Smooth muscle cell (in vitro differentiated cells): ENCODE results near the gene CNTFR. TPM values are rescaled to one million over a fixed set of nuclear protein-coding genes. Genes with fewer than 3 reads are reported as not detected.

Experiments used
- DNase-seq: peaks from one replicate; lab custom pipeline; 2025; ENCODE audit not compliant: unreplicated experiment; lab: John Stamatoyannopoulos, UW
- H2AFZ ChIP-seq: fragments of 200-600 bp; sonication (generic); 2 replicates; pipeline ENCODE4 v1.6.0; 2016; ENCODE audit warnings: antibody characterized with exemption, low read depth, mild to moderate bottlenecking
- H3F3A ChIP-seq: fragments of 200-600 bp; sonication (generic); 2 replicates; pipeline ENCODE4 v1.6.0; 2017; ENCODE audit warnings: antibody characterized with exemption, low read depth
- H3K27ac ChIP-seq: fragments of 200-600 bp; sonication (generic); 2 replicates; pipeline ENCODE4 v1.5.1; 2016; ENCODE audit warnings: low read depth, mild to moderate bottlenecking
- H3K27me3 ChIP-seq: fragments of 200-600 bp; sonication (generic); 2 replicates; pipeline ENCODE4 v1.6.1; 2016; ENCODE audit warnings: low read depth, mild to moderate bottlenecking
- H3K36me3 ChIP-seq: fragments of 200-600 bp; sonication (generic); 2 replicates; pipeline ENCODE4 v1.5.1; 2016; ENCODE audit warnings: low read depth
- H3K4me1 ChIP-seq: fragments of 200-600 bp; sonication (generic); 2 replicates; pipeline ENCODE4 v1.5.1; 2016; ENCODE audit warnings: low read depth
- H3K4me2 ChIP-seq: fragments of 200-600 bp; sonication (generic); 2 replicates; pipeline ENCODE4 v1.6.0; 2016; ENCODE audit warnings: mild to moderate bottlenecking
- H3K4me3 ChIP-seq: fragments of 200-600 bp; sonication (generic); 2 replicates; pipeline ENCODE4 v1.5.1; 2016; ENCODE audit warnings: mild to moderate bottlenecking
- H3K79me2 ChIP-seq: fragments of 200-600 bp; sonication (generic); 2 replicates; pipeline ENCODE4 v1.6.0; 2016; ENCODE audit warnings: low read depth, mild to moderate bottlenecking
- H3K9ac ChIP-seq: fragments of 200-600 bp; sonication (generic); 2 replicates; pipeline ENCODE4 v1.6.0; 2016; ENCODE audit warnings: low read depth
- H3K9me3 ChIP-seq: fragments of 200-600 bp; sonication (generic); replicated peaks from 2 replicates; pipeline ENCODE4 v1.5.1; 2016; ENCODE audit warnings: low read depth
- H4K20me1 ChIP-seq: fragments of 200-600 bp; sonication (generic); 2 replicates; pipeline ENCODE4 v1.6.0; 2016; ENCODE audit warnings: low read depth
- CTCF ChIP-seq: fragments of 200-600 bp; sonication (generic); IDR thresholded peaks from 2 replicates; pipeline ENCODE4 v1.5.1; 2017; ENCODE audit warnings: borderline replicate concordance, mild to moderate bottlenecking, antibody characterized with exemption; ENCODE audit not compliant: insufficient read depth, poor library complexity, severe bottlenecking
- WGBS: methylation state at CpG from one replicate; pipeline ENCODE4 v1.1.7; 2016; ENCODE audit warnings: low lambda C conversion rate; 5-methylcytosine and 5-hydroxymethylcytosine counted together
- polyA plus RNA-seq: library from polyadenylated mRNA; unstranded; fragments of >200 nt; fragmentation: Nextera tagmentation; extraction: Ambion mirVana; gene quantifications from 2 replicates; pipeline ENCODE4 v1.2.1, GENCODE V29; 2016
- total RNA-seq: library from RNA; depleted of rRNA; stranded (reverse); fragments of >200 nt; gene quantifications from 2 replicates; pipeline ENCODE4 v1.2.3, GENCODE V29; 2014

The CNTFR gene
- total and polyA plus RNA-seq, 2 experiments from 2014 or later = 4.3 to 16.4 TPM

GRCh38 chr9:34592895-34593601, 3.5 kb upstream of the CNTFR start:
- 28% methylated on average over 18 of the region's 26 CpGs for WGBS
- peaks cover 9% of the 10 kb centered on the region for H3K4me1 ChIP-seq
- no peak overlapping the region for H3K4me3 ChIP-seq
- H2AFZ ChIP-seq = no peak overlapping the region
- peaks cover 31% of the 10 kb centered on the region for H3K27me3 ChIP-seq
- no peak overlapping the region for H3K4me2 ChIP-seq
- DNase-seq = no peak
- no peaks in the 10 kb centered on the region for H4K20me1 ChIP-seq
- H3K36me3 ChIP-seq = no peaks in the 10 kb centered on the region
- H3F3A ChIP-seq = no peaks in the 10 kb centered on the region
- no peak for TF ChIP-seq CTCF
- no peak overlapping the region for H3K9ac ChIP-seq
- no peaks in the 10 kb centered on the region for H3K9me3 ChIP-seq
- no peak overlapping the region for H3K27ac ChIP-seq
- peaks cover 5% of the 10 kb centered on the region for H3K79me2 ChIP-seq

- peaks cover 13% of the 10 kb centered on the region for H3K4me1 ChIP-seq
- no peak overlapping the region for H3K4me2 ChIP-seq
- H3K79me2 ChIP-seq = peaks cover 13% of the 10 kb centered on the region
- peaks cover 4% of the 10 kb centered on the region for H3F3A ChIP-seq
- no peaks in the 10 kb centered on the region for H3K9me3 ChIP-seq
- no peak overlapping the region for H2AFZ ChIP-seq
- no peaks in the 10 kb centered on the region for H3K36me3 ChIP-seq
- H4K20me1 ChIP-seq = no peaks in the 10 kb centered on the region
- H3K9ac ChIP-seq = no peak overlapping the region
- no peak for DNase-seq
- 33% methylated on average over 16 of the region's 16 CpGs for WGBS
- no peak for TF ChIP-seq CTCF
- no peak overlapping the region for H3K27ac ChIP-seq
- H3K4me3 ChIP-seq = no peak overlapping the region
- peaks cover 31% of the 10 kb centered on the region for H3K27me3 ChIP-seq
These were observed 2.7 kb upstream of the CNTFR start for GRCh38 chr9:34591917-34592866.

- Histone ChIP-seq H3K27ac (no peak overlapping the region), H2AFZ (no peak overlapping the region), H3K4me1 (peaks cover 13% of the 10 kb centered on the region), H3K36me3 (no peaks in the 10 kb centered on the region), H3K27me3 (peaks cover 31% of the 10 kb centered on the region), H3K4me3 (peak overlapping the region; percentile 2), H3F3A (peaks cover 7% of the 10 kb centered on the region), H3K9ac (no peak overlapping the region), H3K79me2 (peaks cover 21% of the 10 kb centered on the region), H4K20me1 (no peaks in the 10 kb centered on the region), H3K9me3 (no peaks in the 10 kb centered on the region), H3K4me2 (peak overlapping the region; percentile 92)
- WGBS = 5% methylated on average over 47 of the region's 60 CpGs
- TF ChIP-seq CTCF = peak; percentile 91
- DNase-seq = peak; percentile 78
These were observed 1.9 kb upstream of the CNTFR start for GRCh38 chr9:34591248-34591916.
